ENCODE measurements around the gene DIO3. TPM values are rescaled to one million over a fixed set of nuclear protein-coding genes. Genes with fewer than 3 reads are reported as not detected.

Gene DIO3
- total and polyA plus RNA-seq, 8 donors: 0.29 to 3.4 (median 1.5) TPM; not detected in 2

GRCh38 chr14:101521473-101521915, 39.8 kb upstream of the DIO3 start:
- intact Hi-C loops (cut with DNase I; ENCODE audit: low total_unique reads): no loop called here
- Histone ChIP-seq H3K9me3 (no peaks in the 10 kb centered on the region), H3K36me3 (no peaks in the 10 kb centered on the region), H3K27ac (no peak overlapping the region), H3K4me3 (no peak overlapping the region), H3K27me3 (peaks cover 0 to 24% (median 0%) of the 10 kb centered on the region in 3 donors), H3K4me1 (peaks cover 0 to 24% (median 0%) of the 10 kb centered on the region in 4 donors)
- no peak for DNase-seq
- no peak for TF ChIP-seq POLR2A (IDR thresholded peaks at IDR 0.05)
- no peak for TF ChIP-seq POLR2AphosphoS5 (IDR thresholded peaks at IDR 0.05)
- no peak for TF ChIP-seq CTCF (IDR thresholded peaks at IDR 0.05)
- TF ChIP-seq EP300 (IDR thresholded peaks at IDR 0.05): no peak
- 72 to 77% (median 75%) methylated on average over 2 to 17 of the region's 17 CpGs for WGBS, 5 donors

- Histone ChIP-seq H3K27ac (no peak overlapping the region), H3K4me1 (peaks cover 0 to 24% (median 0%) of the 10 kb centered on the region in 4 donors)
- 83 to 92% (median 84%) methylated on average over 4 to 8 of the region's 8 CpGs for WGBS, 5 donors
Measured at GRCh38 chr14:101521978-101522377, 39.3 kb upstream of the DIO3 start.

GRCh38 chr14:101525640-101526527, 35.4 kb upstream of the DIO3 start:
- Histone ChIP-seq H3K27me3 (peaks cover 0 to 46% (median 0%) of the 10 kb centered on the region in 3 donors), H3K36me3 (no peaks in the 10 kb centered on the region), H3K27ac (no peak overlapping the region), H3K4me1 (no peaks in the 10 kb centered on the region), H3K9me3 (no peaks in the 10 kb centered on the region), H3K4me3 (no peak overlapping the region)
- 56 to 68% (median 64%) methylated on average over 20 to 41 of the region's 41 CpGs for WGBS, 5 donors
- TF ChIP-seq POLR2AphosphoS5 (IDR thresholded peaks at IDR 0.05): no peak
- no peak for TF ChIP-seq POLR2A (IDR thresholded peaks at IDR 0.05)
- TF ChIP-seq CTCF (IDR thresholded peaks at IDR 0.05): no peak
- no peak for TF ChIP-seq EP300 (IDR thresholded peaks at IDR 0.05)
- intact Hi-C loops (cut with DNase I; ENCODE audit: low total_unique reads): no loop called here
- DNase-seq: no peak

More at GRCh38 chr14:101521978-101522377, 39.3 kb upstream of the DIO3 start:
- no peak for DNase-seq
- H3K27me3 ChIP-seq: peaks cover 0 to 25% (median 0%) of the 10 kb centered on the region in 3 donors
- no peak overlapping the region for H3K4me3 ChIP-seq
- H3K36me3 ChIP-seq: no peaks in the 10 kb centered on the region
- intact Hi-C loops (cut with DNase I; ENCODE audit: low total_unique reads): no loop called here
- no peak for TF ChIP-seq CTCF (IDR thresholded peaks at IDR 0.05)
- TF ChIP-seq POLR2AphosphoS5 (IDR thresholded peaks at IDR 0.05): no peak
- TF ChIP-seq EP300 (IDR thresholded peaks at IDR 0.05): no peak
- no peak for TF ChIP-seq POLR2A (IDR thresholded peaks at IDR 0.05)
- no peaks in the 10 kb centered on the region for H3K9me3 ChIP-seq

GRCh38 chr14:101527987-101528386, 33.3 kb upstream of the DIO3 start:
- Histone ChIP-seq H3K36me3 (no peaks in the 10 kb centered on the region), H3K27me3 (peaks cover 0 to 40% (median 0%) of the 10 kb centered on the region in 3 donors), H3K4me3 (no peak overlapping the region), H3K4me1 (no peaks in the 10 kb centered on the region), H3K9me3 (no peaks in the 10 kb centered on the region), H3K27ac (no peak overlapping the region)
- no peak for TF ChIP-seq CTCF (IDR thresholded peaks at IDR 0.05)
- TF ChIP-seq EP300 (IDR thresholded peaks at IDR 0.05): no peak
- TF ChIP-seq POLR2AphosphoS5 (IDR thresholded peaks at IDR 0.05): no peak
- no peak for TF ChIP-seq POLR2A (IDR thresholded peaks at IDR 0.05)
- DNase-seq: no peak
- 71 to 86% (median 74%) methylated on average over 10 to 11 of the region's 11 CpGs for WGBS, 5 donors
- intact Hi-C loops (cut with DNase I; ENCODE audit: low total_unique reads): no loop called here
